GM12875 (cell line): Measurements from ENCODE around the gene GPX5.

ENCODE experiments used
- H3K4me3 ChIP-seq: one replicate; pipeline ENCODE4 v1.5.1; 2011; ENCODE audit warnings: low read depth, low read length, control low read depth
- CTCF ChIP-seq: IDR thresholded peaks from 2 replicates; pipeline ENCODE4 v1.5.1; 2011; ENCODE audit warnings: low read depth, mild to moderate bottlenecking, control low read depth, inconsistent platforms, low read length, moderate library complexity, borderline replicate concordance; ENCODE audit not compliant: insufficient read depth

The GPX5 gene

DNA sequence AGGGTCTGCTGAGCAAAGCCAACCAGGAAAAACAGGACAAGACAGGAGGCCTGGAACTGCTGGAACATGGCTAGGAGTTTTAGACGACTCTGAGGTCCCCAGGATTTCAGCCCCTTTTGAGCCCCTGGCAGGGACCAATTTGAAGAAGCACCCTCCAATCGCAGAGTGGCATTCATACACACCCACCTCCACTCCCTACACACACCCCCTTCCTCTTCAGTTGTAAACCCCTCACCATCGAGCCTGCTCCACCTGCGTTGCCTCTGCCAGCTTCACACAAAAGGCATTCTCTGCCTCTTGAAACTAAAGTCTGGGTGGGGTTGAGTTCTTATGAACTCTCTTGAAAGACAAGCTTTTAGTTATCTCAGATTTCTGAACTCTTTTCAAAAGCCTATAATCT is 10.0 kb upstream of the GPX5 start, which contains the start of gene GPX6:
GPX6 (minus strand) TSS at position 118 of the 400 bp plus-strand sequence; CDS start at position 68, 50 bp downstream.
- no peak for TF ChIP-seq CTCF
- no peak within 1 kb of the TSS for H3K4me3 ChIP-seq

GRCh38 chr6:28517964-28518363 is 7.7 kb upstream of the GPX5 start:
- no peak for TF ChIP-seq CTCF
- H3K4me3 ChIP-seq = no peak overlapping the region

DNA sequence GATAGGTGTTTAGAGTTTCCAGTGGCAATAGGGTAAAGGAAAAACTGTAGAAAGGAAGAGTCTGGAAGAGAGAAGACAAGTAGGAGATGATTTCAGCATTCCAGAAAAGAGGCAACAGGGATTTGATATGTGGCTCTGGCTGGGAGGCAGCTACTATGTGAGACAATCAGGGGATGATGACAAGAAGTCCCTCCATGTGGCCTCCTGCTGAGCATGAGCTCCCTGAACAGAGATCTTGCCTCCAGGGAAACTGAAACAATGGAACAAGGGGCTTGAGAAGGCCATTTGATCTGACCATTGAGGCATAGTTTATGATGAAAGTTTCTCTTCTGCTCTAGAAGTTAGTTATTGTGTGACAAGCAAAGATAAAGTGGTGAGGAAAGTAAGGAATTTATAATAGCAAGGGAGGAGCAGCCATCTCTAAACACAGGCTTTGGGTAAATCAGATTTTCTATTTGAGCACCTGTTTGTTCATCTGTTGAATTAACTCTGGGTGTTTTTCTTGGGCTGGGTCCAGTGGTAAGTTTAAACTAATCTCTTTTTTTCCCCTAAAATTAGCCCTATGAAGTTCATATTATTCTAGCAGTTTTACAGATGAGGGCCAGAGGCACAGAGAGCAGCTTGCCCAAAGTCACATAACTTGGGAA is 3.0 kb upstream of the GPX5 start:
- no peak for TF ChIP-seq CTCF
- H3K4me3 ChIP-seq = no peak overlapping the region

- H3K4me3 ChIP-seq = no peak overlapping the region
- TF ChIP-seq CTCF = no peak
Measured at GRCh38 chr6:28523241-28523622, 2.4 kb upstream of the GPX5 start.

GRCh38 chr6:28530777-28531176 is 5.1 kb downstream of the GPX5 start:
- TF ChIP-seq CTCF = no peak
- no peak overlapping the region for H3K4me3 ChIP-seq

DNA sequence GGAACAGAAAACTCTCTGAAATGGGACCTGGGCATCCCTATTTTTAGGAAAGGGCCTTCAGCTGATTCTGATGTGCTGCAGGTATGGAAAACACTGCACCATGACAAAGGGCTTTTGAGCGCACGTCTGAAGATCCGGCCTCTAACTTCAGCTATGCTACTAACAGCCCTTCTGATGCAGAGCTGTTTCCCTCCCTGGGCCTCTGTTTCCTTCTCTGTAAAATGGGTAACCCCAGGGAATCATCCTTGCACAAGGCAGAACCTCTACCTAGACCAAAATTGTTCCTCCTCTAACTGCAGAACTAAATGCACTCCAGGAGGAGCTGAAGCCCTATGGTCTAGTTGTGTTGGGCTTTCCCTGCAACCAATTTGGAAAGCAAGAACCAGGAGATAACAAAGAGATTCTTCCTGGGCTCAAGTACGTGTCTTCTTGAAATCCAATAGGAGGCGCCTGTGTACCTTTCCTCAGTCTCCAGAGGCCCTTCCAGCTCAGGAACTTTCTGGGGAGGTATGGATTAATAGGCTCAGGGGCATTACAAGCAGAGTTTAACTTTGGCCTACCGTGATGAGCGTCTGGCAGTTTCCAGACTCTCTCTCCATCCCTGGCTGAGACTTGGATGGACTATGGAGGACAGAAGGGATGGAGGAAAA is 5.9 kb downstream of the GPX5 start:
- no peak overlapping the region for H3K4me3 ChIP-seq

More for the DNA sequence above, 5.9 kb downstream of the GPX5 start:
- TF ChIP-seq CTCF = no peak
